ENCODE data around the gene ACCS. TPM values are rescaled to one million over a fixed set of nuclear protein-coding genes. Genes with fewer than 3 reads are reported as not detected.

Gene ACCS
- total and polyA plus RNA-seq, 9 of the 15 experiments (the other 6 are each of a cell fraction or from before 2014, with no cell fraction given) = 4.2 to 25.9 (median 16.3) TPM

DNA sequence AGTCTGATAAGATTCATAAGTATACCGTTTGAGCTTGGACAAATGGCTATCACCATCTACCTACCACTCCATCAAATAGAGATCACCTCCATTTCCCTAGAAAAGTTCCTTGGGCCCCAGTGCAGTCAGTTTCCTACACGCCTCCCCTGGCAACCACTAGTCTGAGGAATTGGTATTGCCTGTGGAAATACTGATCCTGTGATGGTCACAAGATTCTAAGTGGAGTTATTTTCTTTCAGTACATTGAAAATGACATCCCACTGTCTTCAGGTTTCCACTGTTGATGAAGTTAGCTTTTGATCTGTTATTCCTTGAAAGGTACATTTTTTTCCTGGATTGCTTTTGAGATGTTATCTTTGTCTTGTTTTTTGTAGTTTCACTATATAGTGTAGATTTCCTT, 22.9 kb upstream of the ACCS start:
- H2AFZ ChIP-seq (ENCODE audit: low read depth, low read length) = no peak overlapping the region
- H3K27ac ChIP-seq (ENCODE audit: extremely low read depth, low read depth, low read length) = no peak overlapping the region
- 0% methylated on average over 2 of the region's 2 CpGs for WGBS (ENCODE audit: insufficient coverage, low coverage, missing lambda C conversion rate)
- no peaks in the 10 kb centered on the region for H3K9me3 ChIP-seq (replicated peaks; ENCODE audit: control insufficient read depth, insufficient read depth, low read depth, low read length)
- no peak overlapping the region for H3K4me2 ChIP-seq (ENCODE audit: insufficient read depth, low read length)
- H3K36me3 ChIP-seq (ENCODE audit: control insufficient read depth, insufficient read depth, low read length) = no peaks in the 10 kb centered on the region
- H3K27me3 ChIP-seq (ENCODE audit: control insufficient read depth in 2 of 2, insufficient read depth in 2 of 2, low read length in 2 of 2) = peaks cover 0 to 3% of the 10 kb centered on the region in 2 experiments; a peak in 2 of 5 replicates
- ChIA-PET CTCF (ENCODE audit: low intra/inter-chr PET ratio) (no interaction called here), POLR2A (interaction anchor here (0.5 kb wide), 1 partner anchor 407 kb away, joined by 4 read pairs; no protein-coding TSS in a partner anchor)
- intact Hi-C loops (cut with micrococcal nuclease) = no loop called here
- DNase-seq (ENCODE audit: extremely low read depth in 1 of 4, low spot score in 3 of 4) = no peak
- FAIRE-seq = no peak
- H3K79me2 ChIP-seq (ENCODE audit: control insufficient read depth, insufficient read depth, low read length) = no peaks in the 10 kb centered on the region
- ATAC-seq = no peak
- TF ChIP-seq, protein P1, sequence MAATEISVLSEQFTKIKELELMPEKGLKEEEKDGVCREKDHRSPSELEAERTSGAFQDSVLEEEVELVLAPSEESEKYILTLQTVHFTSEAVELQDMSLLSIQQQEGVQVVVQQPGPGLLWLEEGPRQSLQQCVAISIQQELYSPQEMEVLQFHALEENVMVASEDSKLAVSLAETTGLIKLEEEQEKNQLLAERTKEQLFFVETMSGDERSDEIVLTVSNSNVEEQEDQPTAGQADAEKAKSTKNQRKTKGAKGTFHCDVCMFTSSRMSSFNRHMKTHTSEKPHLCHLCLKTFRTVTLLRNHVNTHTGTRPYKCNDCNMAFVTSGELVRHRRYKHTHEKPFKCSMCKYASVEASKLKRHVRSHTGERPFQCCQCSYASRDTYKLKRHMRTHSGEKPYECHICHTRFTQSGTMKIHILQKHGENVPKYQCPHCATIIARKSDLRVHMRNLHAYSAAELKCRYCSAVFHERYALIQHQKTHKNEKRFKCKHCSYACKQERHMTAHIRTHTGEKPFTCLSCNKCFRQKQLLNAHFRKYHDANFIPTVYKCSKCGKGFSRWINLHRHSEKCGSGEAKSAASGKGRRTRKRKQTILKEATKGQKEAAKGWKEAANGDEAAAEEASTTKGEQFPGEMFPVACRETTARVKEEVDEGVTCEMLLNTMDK (IDR thresholded peaks at IDR 0.05; ENCODE audit: borderline replicate concordance, insufficient read depth, low read depth, low read length, poor library complexity, severe bottlenecking) = no peak
- no peak for TF ChIP-seq ZBTB7A (IDR thresholded peaks at IDR 0.05; ENCODE audit: borderline replicate concordance, control insufficient read depth, low read depth, low read length)
- no peak for TF ChIP-seq ADNP (tag; IDR thresholded peaks at IDR 0.05)
- TF ChIP-seq HDGF (IDR thresholded peaks at IDR 0.05) = no peak
- TF ChIP-seq MEF2D (tag; conservative IDR thresholded peaks at IDR 0.05; ENCODE audit: low read depth) = no peak
- no peak for TF ChIP-seq CBFA2T3 (IDR thresholded peaks at IDR 0.05)
- TF ChIP-seq, protein P2, sequence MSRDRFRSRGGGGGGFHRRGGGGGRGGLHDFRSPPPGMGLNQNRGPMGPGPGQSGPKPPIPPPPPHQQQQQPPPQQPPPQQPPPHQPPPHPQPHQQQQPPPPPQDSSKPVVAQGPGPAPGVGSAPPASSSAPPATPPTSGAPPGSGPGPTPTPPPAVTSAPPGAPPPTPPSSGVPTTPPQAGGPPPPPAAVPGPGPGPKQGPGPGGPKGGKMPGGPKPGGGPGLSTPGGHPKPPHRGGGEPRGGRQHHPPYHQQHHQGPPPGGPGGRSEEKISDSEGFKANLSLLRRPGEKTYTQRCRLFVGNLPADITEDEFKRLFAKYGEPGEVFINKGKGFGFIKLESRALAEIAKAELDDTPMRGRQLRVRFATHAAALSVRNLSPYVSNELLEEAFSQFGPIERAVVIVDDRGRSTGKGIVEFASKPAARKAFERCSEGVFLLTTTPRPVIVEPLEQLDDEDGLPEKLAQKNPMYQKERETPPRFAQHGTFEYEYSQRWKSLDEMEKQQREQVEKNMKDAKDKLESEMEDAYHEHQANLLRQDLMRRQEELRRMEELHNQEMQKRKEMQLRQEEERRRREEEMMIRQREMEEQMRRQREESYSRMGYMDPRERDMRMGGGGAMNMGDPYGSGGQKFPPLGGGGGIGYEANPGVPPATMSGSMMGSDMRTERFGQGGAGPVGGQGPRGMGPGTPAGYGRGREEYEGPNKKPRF (IDR thresholded peaks at IDR 0.05; ENCODE audit: low read depth, low read length) = no peak
- no peak for TF ChIP-seq TOE1 (IDR thresholded peaks at IDR 0.05; ENCODE audit: borderline replicate concordance)
- TF ChIP-seq TOE1 (CRISPR knock-in tag; IDR thresholded peaks at IDR 0.05; ENCODE audit: borderline replicate concordance, low read depth) = no peak
- TF ChIP-seq MCM7 (IDR thresholded peaks at IDR 0.05) = no peak
- no peak for TF ChIP-seq ZNF212 (CRISPR knock-in tag; IDR thresholded peaks at IDR 0.05)
- no peak for TF ChIP-seq DIDO1 (tag; IDR thresholded peaks at IDR 0.05; ENCODE audit: low read depth)
- TF ChIP-seq, protein P3, sequence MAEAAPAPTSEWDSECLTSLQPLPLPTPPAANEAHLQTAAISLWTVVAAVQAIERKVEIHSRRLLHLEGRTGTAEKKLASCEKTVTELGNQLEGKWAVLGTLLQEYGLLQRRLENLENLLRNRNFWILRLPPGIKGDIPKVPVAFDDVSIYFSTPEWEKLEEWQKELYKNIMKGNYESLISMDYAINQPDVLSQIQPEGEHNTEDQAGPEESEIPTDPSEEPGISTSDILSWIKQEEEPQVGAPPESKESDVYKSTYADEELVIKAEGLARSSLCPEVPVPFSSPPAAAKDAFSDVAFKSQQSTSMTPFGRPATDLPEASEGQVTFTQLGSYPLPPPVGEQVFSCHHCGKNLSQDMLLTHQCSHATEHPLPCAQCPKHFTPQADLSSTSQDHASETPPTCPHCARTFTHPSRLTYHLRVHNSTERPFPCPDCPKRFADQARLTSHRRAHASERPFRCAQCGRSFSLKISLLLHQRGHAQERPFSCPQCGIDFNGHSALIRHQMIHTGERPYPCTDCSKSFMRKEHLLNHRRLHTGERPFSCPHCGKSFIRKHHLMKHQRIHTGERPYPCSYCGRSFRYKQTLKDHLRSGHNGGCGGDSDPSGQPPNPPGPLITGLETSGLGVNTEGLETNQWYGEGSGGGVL (CRISPR knock-in tag; IDR thresholded peaks at IDR 0.05) = no peak
- no peak for TF ChIP-seq TSC22D4 (tag; IDR thresholded peaks at IDR 0.05)
- no peak for TF ChIP-seq ZBTB12 (CRISPR knock-in tag; IDR thresholded peaks at IDR 0.05)
- TF ChIP-seq DNMT1 (IDR thresholded peaks at IDR 0.05) = no peak
- TF ChIP-seq SMAD1 (IDR thresholded peaks at IDR 0.05; ENCODE audit: low read depth, low read length, partially characterized antibody) = no peak
- in situ Hi-C loops (cut with MboI) = loop anchor here (5.0 kb wide), 1 partner anchor 146 kb away; no protein-coding TSS in a partner anchor
- no peak overlapping the region for H3K4me3 ChIP-seq
- H3K4me1 ChIP-seq (replicated peaks in 1 of 2; ENCODE audit: control insufficient read depth in 2 of 2, insufficient read depth in 2 of 2, low read length in 2 of 2) = no peaks in the 10 kb centered on the region; a peak in 1 of 5 replicates
- no TSS peak for BruUV-seq (replicated peaks)
- no peaks in the 10 kb centered on the region for H4K20me1 ChIP-seq (replicated peaks; ENCODE audit: control insufficient read depth, insufficient read depth, low read length)
- no peak overlapping the region for H3K9ac ChIP-seq (ENCODE audit: insufficient read depth in 1 of 2, low read depth in 2 of 2, low read length in 2 of 2)
- H3K9me1 ChIP-seq (ENCODE audit: control insufficient read depth, insufficient read depth, low read length) = peaks cover 5% of the 10 kb centered on the region
